Measurements from ENCODE around the gene AMDHD2. TPM values are rescaled to one million over a fixed set of nuclear protein-coding genes. Genes with fewer than 3 reads are reported as not detected.

Gene AMDHD2
- total RNA-seq, 1 donor from 2014 or later = 53.4 TPM

- Histone ChIP-seq H3K4me1 (peaks cover 49% of the 10 kb centered on the region), H3K27me3 (ENCODE audit: low read depth) (no peaks in the 10 kb centered on the region), H3K36me3 (no peaks in the 10 kb centered on the region), H3K4me3 (no peak overlapping the region), H3K27ac (no peak overlapping the region), H3K9me3 (no peaks in the 10 kb centered on the region)
- ATAC-seq (no peak), DNase-seq (no peak)
- intact Hi-C loops (cut with DNase I) = no loop called here
- no peak for TF ChIP-seq CTCF (IDR thresholded peaks at IDR 0.05)
These were observed 32.2 kb upstream of the AMDHD2 start for GRCh38 chr16:2487903-2488531.

GRCh38 chr16:2489581-2489980 lies 30.6 kb upstream of the AMDHD2 start:
- Histone ChIP-seq H3K27ac (no peak overlapping the region), H3K4me1 (peaks cover 34% of the 10 kb centered on the region), H3K27me3 (ENCODE audit: low read depth) (no peaks in the 10 kb centered on the region), H3K36me3 (no peaks in the 10 kb centered on the region), H3K9me3 (no peaks in the 10 kb centered on the region), H3K4me3 (no peak overlapping the region)
- DNase-seq = no peak
- TF ChIP-seq CTCF (IDR thresholded peaks at IDR 0.05) = no peak
- ATAC-seq = no peak
- intact Hi-C loops (cut with DNase I) = no loop called here

GRCh38 chr16:2490190-2491105 lies 29.7 kb upstream of the AMDHD2 start:
- Histone ChIP-seq H3K9me3 (no peaks in the 10 kb centered on the region), H3K4me1 (peaks cover 31% of the 10 kb centered on the region), H3K27ac (no peak overlapping the region), H3K27me3 (ENCODE audit: low read depth) (no peaks in the 10 kb centered on the region), H3K36me3 (no peaks in the 10 kb centered on the region), H3K4me3 (no peak overlapping the region)
- intact Hi-C loops (cut with DNase I) = no loop called here
- no peak for DNase-seq
- no peak for TF ChIP-seq CTCF (IDR thresholded peaks at IDR 0.05)
- ATAC-seq = no peak

GRCh38 chr16:2492292-2492691 lies 27.9 kb upstream of the AMDHD2 start:
- DNase-seq (no peak), ATAC-seq (no peak)
- H3K9me3 ChIP-seq = no peaks in the 10 kb centered on the region
- peaks cover 24% of the 10 kb centered on the region for H3K4me1 ChIP-seq
- TF ChIP-seq CTCF (IDR thresholded peaks at IDR 0.05) = no peak
- H3K27ac ChIP-seq = no peak overlapping the region
- intact Hi-C loops (cut with DNase I) = no loop called here
- no peaks in the 10 kb centered on the region for H3K27me3 ChIP-seq (ENCODE audit: low read depth)
- H3K4me3 ChIP-seq = no peak overlapping the region
- H3K36me3 ChIP-seq = peaks cover 14% of the 10 kb centered on the region

GRCh38 chr16:2493605-2494004 lies 26.6 kb upstream of the AMDHD2 start:
- DNase-seq = no peak
- no peaks in the 10 kb centered on the region for H3K9me3 ChIP-seq
- no peak overlapping the region for H3K4me3 ChIP-seq
- H3K4me1 ChIP-seq = peaks cover 30% of the 10 kb centered on the region
- H3K36me3 ChIP-seq = peaks cover 18% of the 10 kb centered on the region
- peak overlapping the region; percentile 20 for H3K27ac ChIP-seq
- peak; percentile 69 to 78 for ATAC-seq
- no peak for TF ChIP-seq CTCF (IDR thresholded peaks at IDR 0.05)
- intact Hi-C loops (cut with DNase I) = no loop called here
- no peaks in the 10 kb centered on the region for H3K27me3 ChIP-seq (ENCODE audit: low read depth)
